ENCODE results near the gene KIF5A.
A peak's percentile ranks its signal among the peaks of the same experiment; 100 is the strongest.
"Not testable (repeated sequence)": the region's sequence is repeated elsewhere in the genome, so short reads cannot be mapped to it uniquely, and the experiment has no call there.

The KIF5A gene

GRCh38 chr12:57585156-57585555 lies 35.3 kb downstream of the KIF5A start:
- DNase-seq, result no peak

GRCh38 chr12:57586128-57586527 lies 36.3 kb downstream of the KIF5A start:
- no peak for DNase-seq

- DNase-seq, result no peak
Measured at GRCh38 chr12:57586832-57587429, 37.1 kb downstream of the KIF5A start.

- DNase-seq, result not testable (repeated sequence)
Measured at GRCh38 chr12:57588951-57589610, 39.2 kb downstream of the KIF5A start.

GRCh38 chr12:57590479-57590863 lies 40.6 kb downstream of the KIF5A start:
- DNase-seq, result no peak

- peak; percentile 73 for DNase-seq
Measured at GRCh38 chr12:57590864-57591781, 41.3 kb downstream of the KIF5A start, which contains the start of gene PIP4K2C. Gene PIP4K2C, plus strand, starts transcription at chr12:57591192. Its CDS starts 98 bp downstream, at chr12:57591290.

- DNase-seq, result no peak
Measured at GRCh38 chr12:57591782-57592325, 42.0 kb downstream of the KIF5A start.

- no peak for DNase-seq
Measured at GRCh38 chr12:57592551-57593165, 42.8 kb downstream of the KIF5A start.

- DNase-seq, result no peak
Measured at GRCh38 chr12:57593187-57593586, 43.3 kb downstream of the KIF5A start.

GRCh38 chr12:57600395-57600794 lies 50.6 kb downstream of the KIF5A start:
- no peak for DNase-seq

- no peak for DNase-seq
Measured at GRCh38 chr12:57602544-57602943, 52.7 kb downstream of the KIF5A start.

GRCh38 chr12:57603324-57603723 lies 53.5 kb downstream of the KIF5A start:
- DNase-seq, result no peak

GRCh38 chr12:57603815-57604453 lies 54.1 kb downstream of the KIF5A start:
- peak; percentile 82 for DNase-seq

GRCh38 chr12:57604454-57604991 lies 54.7 kb downstream of the KIF5A start, which contains the start of gene DTX3:
Gene DTX3, plus strand, starts transcription at chr12:57604824. Its CDS starts 1,694 bp downstream, at chr12:57606518.
- peak; percentile 67 for DNase-seq

GRCh38 chr12:57604992-57605810 lies 55.4 kb downstream of the KIF5A start:
- DNase-seq, result peak; percentile 60

GRCh38 chr12:57605811-57606311 lies 56.0 kb downstream of the KIF5A start:
- no peak for DNase-seq

- DNase-seq, result no peak
Measured at GRCh38 chr12:57606399-57606798, 56.6 kb downstream of the KIF5A start.

GRCh38 chr12:57606821-57607220 lies 57.0 kb downstream of the KIF5A start:
- no peak for DNase-seq

- DNase-seq, result no peak
Measured at GRCh38 chr12:57607958-57608663, 58.3 kb downstream of the KIF5A start.
